ENCODE results near the gene SRSF2.
"Not testable (repeated sequence)": the region's sequence is repeated elsewhere in the genome, so short reads cannot be mapped to it uniquely, and the experiment has no call there.

The SRSF2 gene

GRCh38 chr17:76737676-76738467 is 741 bp upstream of the SRSF2 start, which contains the start of gene MFSD11:
TSS of gene MFSD11 (plus strand) at chr17:76738119. CDS start at chr17:76738353, 234 bp downstream.
- DNase-seq = peak; percentile 92

DNA sequence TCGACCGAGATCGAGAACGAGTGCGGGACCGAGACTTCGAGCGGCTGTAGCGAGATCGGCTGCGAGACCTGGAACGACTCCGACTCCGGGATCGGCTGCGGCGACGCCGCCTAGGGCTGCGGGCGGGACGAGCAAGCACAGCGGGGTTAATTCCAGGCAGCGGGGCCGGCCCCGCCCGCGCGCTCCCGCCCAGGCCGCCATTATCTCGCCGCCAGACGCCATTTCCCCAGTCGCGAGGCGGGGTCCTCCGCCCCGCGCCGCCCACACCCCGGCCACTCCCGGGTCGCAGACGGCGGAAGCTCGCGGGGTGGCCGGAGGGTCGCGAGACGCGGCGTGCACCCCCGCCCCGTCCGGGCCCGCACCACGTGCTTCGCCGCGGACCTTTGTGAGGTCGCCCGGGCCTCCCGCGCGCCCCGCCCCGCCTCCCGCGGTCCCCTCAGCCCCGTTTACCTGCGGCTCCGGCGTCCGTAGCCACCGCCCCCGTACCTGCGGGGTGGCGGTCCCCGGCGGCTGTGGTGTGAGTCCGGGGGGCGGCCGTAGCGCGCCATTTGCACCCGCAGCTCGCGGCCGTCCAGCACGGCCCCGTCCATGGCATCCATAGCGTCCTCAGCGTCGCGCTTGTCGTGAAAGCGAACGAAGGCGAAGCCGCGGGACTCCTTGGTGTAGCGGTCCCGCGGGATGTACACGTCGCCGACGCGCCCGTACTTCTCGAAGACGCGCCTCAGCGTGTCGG is 616 bp downstream of the SRSF2 start:
- DNase-seq = peak; percentile 70

- DNase-seq = no peak
These were observed 1.4 kb downstream of the SRSF2 start for GRCh38 chr17:76735586-76736348.

DNA sequence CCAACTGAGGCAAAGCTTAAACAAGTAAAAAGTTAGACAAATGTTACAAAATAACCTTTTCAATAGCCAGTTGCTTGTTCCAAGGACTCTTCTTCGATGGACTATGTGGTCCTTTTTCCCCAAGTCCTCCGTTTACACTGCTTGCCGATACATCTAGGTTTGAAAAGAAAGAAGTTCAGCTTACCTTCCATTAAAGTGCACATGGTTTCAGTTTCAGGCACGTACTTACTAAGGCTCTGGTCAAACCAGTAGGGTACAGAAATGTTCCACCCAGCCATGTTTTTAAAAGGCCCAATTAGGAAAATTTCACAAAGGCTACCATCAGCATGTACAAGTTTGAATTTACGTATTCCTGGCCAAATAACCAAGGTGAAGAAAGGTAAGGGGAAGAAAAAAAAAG is 2.1 kb downstream of the SRSF2 start:
- no peak for DNase-seq

DNA sequence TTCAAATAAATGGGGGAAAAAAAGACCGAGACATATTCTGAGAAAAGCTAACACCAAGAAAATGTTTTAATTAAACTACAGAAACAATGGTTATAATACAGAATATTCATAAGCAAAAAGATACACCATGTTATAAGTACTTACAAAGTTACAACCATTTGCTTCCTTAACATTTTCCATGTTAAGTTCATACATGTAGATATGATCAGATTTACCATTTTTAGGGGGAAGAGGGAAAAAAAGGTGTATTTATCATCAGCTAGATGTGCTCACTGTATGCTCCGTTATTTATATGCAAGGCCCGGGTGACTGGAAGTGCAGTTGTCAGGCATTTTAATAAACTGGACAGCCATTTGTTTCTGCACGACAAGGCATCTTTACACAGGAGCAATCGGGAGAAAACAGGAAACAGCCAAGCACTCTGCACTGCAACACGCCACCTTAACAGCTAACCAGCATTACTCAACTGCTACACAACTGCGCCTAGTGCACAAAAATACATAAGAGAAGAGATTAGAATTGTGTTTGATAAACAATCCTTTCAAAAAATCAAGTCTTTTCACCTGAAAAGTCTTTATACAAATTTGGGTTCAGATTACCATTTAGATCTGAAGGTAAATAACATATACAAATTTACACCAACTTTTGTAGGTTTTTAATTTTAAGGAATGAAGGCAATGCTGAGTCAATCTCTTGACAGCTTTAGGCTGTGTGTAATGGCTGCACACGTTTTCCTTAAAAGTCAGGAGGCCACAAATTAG is 2.9 kb downstream of the SRSF2 start:
- DNase-seq = no peak

DNA sequence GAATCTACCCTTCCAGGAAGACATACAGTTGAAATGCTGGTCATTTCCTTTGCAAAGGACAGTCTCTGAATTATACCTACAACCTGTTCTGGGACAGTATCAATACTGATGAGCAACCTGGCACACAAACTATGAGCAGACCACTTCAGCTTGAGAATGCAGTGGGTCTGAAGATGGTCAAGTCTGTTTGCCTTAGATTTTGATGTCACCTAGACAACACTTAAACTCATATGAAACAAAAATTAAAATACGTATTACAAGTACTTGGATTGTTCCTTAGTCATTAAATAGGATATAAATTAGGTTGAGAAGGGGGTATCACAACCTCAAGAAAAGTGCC is 3.5 kb downstream of the SRSF2 start:
- no peak for DNase-seq

DNA sequence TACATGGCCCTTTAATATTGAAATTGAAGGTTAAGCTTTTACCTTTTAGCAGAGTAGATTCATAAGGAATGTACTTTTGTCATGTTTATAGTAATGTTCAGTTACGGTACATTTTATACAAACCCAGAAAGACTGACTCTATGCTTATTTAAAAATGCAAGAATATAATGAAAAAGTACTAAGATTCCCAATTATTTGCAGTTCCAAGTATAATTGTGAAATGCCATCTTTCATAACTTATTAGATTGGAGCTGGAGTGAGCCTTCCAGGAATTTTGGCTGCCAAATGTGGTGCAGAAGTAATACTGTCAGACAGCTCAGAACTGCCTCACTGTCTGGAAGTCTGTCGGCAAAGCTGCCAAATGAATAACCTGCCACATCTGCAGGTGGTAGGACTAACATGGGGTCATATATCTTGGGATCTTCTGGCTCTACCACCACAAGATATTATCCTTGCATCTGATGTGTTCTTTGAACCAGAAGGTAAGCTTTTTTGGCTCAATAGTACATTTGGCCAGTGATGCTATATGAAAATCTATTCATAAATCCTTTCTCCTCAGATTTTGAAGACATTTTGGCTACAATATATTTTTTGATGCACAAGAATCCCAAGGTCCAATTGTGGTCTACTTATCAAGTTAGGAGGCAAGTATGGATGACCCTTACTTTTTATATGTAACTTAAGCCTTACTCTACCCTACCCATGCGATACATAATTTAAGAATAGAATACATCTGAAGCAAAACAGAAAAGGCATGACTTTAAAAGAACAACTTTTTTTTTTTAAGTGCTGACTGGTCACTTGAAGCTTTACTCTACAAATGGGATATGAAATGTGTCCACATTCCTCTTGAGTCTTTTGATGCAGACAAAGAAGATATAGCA is 4.2 kb downstream of the SRSF2 start:
- DNase-seq = no peak

- DNase-seq = not testable (repeated sequence)
These were observed 5.1 kb downstream of the SRSF2 start for GRCh38 chr17:76731800-76732733.

- DNase-seq = no peak
These were observed 9.2 kb downstream of the SRSF2 start for GRCh38 chr17:76727745-76728456.

DNA sequence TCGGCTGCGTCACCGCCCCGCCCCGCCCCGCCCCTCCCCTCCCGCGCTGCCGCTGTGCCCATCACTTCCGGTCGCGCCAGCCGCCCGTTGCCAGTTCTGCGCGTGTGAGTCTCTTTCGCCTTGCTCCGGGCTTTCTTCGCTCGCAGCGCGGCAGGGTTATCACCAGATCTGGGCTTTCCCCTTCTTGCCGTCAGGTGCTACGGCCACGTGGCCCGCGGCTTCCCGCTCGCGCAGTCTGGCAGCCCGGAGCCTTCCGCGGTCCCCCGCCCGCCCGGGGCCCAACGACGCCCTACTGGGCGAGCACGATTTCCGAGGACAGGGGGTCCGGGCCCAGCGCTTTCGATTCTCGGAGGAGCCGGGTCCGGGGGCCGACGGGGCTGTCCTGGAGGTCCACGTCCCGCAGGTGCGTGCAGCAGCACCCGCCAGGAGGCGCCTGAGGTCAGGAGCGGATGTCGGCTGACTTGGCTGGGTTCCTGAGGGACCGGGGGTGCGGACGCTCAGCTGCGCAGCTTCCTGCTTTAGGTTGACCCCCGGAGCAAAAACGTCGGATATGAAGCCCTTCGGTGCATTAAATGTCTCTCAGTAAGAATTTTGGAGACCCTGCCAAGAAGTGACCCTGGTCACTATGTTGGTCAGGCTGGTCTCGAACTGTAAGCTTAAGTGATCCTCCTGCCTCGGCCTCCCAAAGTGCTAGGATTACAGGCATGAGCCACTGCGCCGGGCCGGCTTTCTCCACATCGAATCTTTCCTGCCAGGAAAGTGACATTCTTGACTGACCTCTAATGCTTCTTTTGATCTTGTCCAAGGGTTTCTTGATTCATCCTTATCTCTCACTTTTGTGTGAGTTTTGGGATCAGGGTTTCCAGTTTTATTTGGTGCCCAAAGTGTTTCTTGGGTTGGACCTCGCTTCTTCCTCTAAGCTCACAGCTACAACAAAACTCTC is 10.1 kb downstream of the SRSF2 start, which contains the start of gene METTL23:
Gene METTL23 (plus strand): TSS at position 64 of the 943 bp plus-strand sequence. CDS start 2,872 bp downstream, outside the sequence.
- DNase-seq = no peak

DNA sequence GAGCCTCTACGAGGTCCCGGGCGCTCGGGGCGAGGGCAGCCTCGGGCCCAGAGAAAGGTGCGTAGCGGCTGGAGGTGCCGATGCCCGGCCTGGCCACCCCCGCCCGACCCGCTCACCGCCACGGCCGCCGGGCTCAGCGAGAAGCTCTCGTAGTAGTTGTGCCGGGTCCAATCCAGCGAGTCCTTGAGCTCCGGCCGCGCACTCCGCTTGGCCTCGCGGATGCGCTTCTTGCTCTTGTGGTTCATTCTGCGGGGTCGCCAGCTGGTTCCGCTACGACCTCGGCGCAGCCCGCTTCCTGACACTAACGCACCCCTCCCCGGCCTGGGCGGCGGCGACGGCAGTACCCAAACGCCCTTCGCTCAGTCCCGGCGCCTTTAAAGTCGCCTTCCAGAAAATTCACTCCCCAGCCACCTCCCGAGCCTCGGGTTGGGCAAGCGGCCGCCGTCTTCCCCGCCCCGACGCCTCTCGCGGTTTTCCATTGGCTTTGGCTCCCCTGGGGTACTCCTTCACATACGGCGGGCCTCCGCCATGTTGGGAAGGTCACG is 10.8 kb downstream of the SRSF2 start, which contains the start of gene JMJD6:
Gene JMJD6 (minus strand): TSS at position 376 of the 545 bp plus-strand sequence. CDS start 131 bp downstream, at position 245.
- peak; percentile 96 for DNase-seq

DNA sequence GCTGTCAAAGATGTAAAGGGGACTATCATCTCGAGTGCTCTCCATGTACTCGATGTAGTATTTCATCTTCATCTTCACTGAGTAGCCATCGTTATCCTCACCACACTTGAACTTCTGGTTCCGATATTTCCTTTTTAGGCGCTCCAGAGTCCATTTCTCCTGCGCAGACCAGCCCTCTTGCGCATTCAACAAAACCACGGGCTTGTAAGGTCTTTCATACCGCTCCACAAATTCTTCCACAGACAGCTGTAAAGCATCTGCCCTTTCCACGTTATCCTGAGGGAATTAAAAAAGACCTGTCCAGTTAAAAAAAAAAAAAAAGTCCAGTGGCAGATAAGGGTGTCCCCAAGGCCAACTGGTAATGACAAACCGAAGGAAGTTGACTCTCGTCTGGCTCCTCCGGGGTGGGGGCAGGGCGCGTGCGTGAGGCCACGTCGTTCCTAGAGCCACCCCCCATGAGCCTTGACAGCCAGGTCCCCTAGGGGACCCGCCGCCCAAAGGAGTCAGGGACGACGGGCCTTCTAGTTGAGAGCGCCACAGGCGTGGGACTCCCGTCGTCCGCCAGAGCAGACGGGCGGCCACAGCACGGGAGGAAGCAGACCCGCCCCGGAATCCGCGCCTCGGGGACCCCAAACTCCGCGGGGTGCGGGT is 11.4 kb downstream of the SRSF2 start:
- peak; percentile 78 for DNase-seq

DNA sequence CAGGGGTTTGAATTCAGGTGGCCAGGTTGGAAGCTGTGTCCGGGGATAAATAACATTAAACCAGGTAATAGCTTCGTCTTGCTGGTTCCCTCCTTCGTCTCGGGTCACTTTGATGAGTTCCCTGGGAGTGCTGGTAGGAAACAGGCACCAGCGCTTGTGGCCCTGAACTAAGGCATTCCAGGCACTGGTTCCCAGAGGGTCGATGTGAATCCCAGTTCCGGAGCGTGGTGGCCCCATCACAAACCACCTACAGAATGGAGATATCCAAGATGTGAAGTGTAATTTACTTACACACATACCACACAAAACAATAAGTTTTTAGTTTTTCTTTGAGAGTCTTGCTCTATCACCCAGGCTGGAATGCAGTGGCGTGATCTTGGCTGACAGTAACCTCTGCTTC is 13.3 kb downstream of the SRSF2 start:
- no peak for DNase-seq

- not testable (repeated sequence) for DNase-seq
These were observed 14.2 kb downstream of the SRSF2 start for GRCh38 chr17:76722977-76723376.

DNA sequence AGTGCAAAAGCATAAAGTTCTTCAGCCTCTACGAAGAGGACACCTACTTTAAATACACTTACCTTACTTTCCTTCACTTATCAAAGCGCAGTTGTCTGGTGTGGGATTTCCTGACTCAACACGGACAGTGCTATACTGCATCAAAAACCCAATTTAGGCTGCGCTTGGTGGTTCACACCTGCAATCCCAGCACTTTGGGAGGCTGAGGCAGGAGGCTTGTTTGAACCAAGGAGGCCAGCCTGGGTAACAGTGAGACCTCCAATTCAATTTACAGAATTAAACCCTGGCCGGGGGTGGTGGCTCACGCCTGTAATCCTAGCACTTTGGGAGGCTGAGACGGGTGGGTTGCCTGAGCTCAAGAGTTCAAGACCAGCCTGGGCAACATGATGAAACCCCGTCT is 14.9 kb downstream of the SRSF2 start:
- DNase-seq = no peak

DNA sequence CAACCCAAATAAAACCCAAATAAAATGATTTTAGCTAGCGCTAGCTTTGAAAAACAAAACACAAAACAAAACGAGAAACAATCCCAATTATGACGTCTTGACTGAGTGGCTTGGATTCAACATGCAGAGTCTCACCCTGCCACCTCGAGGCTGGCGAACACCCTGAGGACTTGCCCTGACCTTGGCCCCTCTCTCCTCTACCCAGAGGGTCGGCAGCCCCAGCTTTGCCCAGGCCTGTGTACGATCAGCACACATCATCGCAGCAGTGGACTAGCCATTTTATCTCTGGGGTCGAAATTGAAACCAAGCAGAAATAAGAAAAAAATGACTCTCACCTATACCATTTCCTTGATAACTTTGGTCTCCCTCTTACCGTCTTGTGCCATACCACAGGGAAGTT is 15.7 kb downstream of the SRSF2 start:
- no peak for DNase-seq

DNA sequence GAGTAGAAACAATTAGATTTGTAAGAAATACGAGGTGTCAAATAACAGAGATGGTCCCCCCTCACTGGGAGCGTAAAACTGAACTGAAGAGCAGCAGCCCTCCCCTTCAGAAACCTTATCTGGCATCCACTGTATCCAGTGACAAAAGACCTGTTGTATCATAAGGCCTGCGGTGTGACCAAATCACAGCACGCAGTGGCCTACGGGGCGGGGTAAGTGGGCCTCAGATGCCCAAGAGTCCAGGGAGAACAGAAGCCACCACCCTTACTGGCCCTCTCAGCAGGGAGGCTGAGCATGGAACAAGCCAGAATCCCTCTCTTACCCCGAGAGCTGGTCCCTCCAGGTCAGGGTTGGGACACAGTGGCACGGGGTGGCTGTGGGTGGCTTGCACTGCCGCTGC is 16.2 kb downstream of the SRSF2 start:
- DNase-seq = no peak

DNA sequence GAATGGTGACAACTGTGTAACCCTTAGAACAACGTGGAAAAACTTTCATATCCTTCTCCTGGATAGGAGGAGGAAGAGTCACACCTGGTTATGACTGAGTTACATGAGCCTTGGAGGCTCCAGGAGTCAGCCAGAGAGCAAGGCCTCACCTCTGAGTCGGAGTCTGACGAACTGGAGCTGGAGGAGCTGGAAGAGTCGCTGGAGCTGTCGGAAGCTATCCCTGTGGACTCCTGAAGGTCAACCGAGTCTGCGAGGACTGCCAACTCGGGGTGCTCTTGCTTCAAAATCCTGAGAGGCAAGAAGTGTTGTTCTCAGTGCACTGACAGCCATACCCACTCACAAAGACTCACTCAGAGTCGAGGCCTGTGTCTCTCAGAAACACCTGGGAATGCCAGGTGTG is 16.9 kb downstream of the SRSF2 start:
- no peak for DNase-seq

Measured in CD4-positive, alpha-beta T cell treated with Interferon gamma for 1 hour (primary cell).